ENCODE results near the gene RSRC2. TPM values are rescaled to one million over a fixed set of nuclear protein-coding genes. Genes with fewer than 3 reads are reported as not detected.

RSRC2 gene
- total RNA-seq, 1 experiment from 2014 or later, result 93.1 TPM

DNA sequence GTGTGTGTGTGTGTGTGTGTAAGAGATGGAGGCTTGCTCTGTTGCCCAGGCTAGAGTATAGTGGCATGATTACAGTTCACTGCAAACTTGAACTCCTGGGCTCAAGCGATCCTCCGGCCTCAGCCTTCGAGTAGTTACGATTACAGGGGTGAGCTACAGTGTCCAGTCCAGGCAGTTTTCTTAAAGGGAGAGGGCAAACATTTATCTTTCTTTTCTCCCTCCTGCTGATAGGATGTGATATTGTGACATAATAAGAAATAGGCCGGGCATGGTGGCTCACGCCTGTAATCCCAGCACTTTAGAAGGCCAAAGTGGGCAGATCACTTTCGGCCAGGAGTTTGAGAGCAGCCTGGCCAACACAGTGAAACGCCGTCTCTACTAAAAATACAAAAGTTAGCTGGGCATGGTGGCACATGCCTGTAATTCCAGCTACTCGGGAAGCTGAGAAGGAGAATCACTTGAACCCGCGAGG is 72.5 kb downstream of the RSRC2 start:
- 0 out of 2 replicates have a peak overlapping the region, but pooled peaks have one; percentile 65 for H3K27ac Mint-ChIP-seq
- no peaks in the 10 kb centered on the region for H3K4me1 Mint-ChIP-seq
- ATAC-seq, result no peak
- H3K9me3 Mint-ChIP-seq, result no peaks in the 10 kb centered on the region
- TF ChIP-seq TP53 (CRISPR knock-in tag; IDR thresholded peaks at IDR 0.05) (no peak), IRF2 (CRISPR knock-in tag; IDR thresholded peaks at IDR 0.05; ENCODE audit: borderline replicate concordance, low read depth) (no peak), MYBL2 (CRISPR knock-in tag; IDR thresholded peaks at IDR 0.05) (no peak), HMGA2 (CRISPR knock-in tag; IDR thresholded peaks at IDR 0.05) (no peak), GTF2I (CRISPR knock-in tag; conservative IDR thresholded peaks at IDR 0.05) (no peak), MXD4 (CRISPR knock-in tag; IDR thresholded peaks at IDR 0.05; ENCODE audit: borderline replicate concordance) (no peak), EMX1 (CRISPR knock-in tag; IDR thresholded peaks at IDR 0.05) (no peak), OVOL2 (CRISPR knock-in tag; IDR thresholded peaks at IDR 0.05; ENCODE audit: borderline replicate concordance) (no peak)
- TF ChIP-seq, protein P1, sequence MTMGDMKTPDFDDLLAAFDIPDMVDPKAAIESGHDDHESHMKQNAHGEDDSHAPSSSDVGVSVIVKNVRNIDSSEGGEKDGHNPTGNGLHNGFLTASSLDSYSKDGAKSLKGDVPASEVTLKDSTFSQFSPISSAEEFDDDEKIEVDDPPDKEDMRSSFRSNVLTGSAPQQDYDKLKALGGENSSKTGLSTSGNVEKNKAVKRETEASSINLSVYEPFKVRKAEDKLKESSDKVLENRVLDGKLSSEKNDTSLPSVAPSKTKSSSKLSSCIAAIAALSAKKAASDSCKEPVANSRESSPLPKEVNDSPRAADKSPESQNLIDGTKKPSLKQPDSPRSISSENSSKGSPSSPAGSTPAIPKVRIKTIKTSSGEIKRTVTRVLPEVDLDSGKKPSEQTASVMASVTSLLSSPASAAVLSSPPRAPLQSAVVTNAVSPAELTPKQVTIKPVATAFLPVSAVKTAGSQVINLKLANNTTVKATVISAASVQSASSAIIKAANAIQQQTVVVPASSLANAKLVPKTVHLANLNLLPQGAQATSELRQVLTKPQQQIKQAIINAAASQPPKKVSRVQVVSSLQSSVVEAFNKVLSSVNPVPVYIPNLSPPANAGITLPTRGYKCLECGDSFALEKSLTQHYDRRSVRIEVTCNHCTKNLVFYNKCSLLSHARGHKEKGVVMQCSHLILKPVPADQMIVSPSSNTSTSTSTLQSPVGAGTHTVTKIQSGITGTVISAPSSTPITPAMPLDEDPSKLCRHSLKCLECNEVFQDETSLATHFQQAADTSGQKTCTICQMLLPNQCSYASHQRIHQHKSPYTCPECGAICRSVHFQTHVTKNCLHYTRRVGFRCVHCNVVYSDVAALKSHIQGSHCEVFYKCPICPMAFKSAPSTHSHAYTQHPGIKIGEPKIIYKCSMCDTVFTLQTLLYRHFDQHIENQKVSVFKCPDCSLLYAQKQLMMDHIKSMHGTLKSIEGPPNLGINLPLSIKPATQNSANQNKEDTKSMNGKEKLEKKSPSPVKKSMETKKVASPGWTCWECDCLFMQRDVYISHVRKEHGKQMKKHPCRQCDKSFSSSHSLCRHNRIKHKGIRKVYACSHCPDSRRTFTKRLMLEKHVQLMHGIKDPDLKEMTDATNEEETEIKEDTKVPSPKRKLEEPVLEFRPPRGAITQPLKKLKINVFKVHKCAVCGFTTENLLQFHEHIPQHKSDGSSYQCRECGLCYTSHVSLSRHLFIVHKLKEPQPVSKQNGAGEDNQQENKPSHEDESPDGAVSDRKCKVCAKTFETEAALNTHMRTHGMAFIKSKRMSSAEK (CRISPR knock-in tag; IDR thresholded peaks at IDR 0.05; ENCODE audit: borderline replicate concordance), result no peak
- ChIA-PET CTCF (interaction anchor here (0.5 to 1.1 kb wide), 2 partner anchors 16 to 42 kb away, joined by 3 read pairs; no protein-coding TSS in a partner anchor), POLR2A (no interaction called here)
- no peaks in the 10 kb centered on the region for H3K27me3 Mint-ChIP-seq (ENCODE audit: low read depth)
- H3K4me3 Mint-ChIP-seq, result no peak overlapping the region
- H3K36me3 Mint-ChIP-seq, result no peaks in the 10 kb centered on the region
- no peak for DNase-seq (ENCODE audit: low spot score)

Other genes with a start within 250 kb of the RSRC2 start
- gene CLIP1, start 104.3 kb downstream of the RSRC2 start, total RNA-seq (2021), result 21.3 to 24.9 TPM (median 21.5 TPM) in 3 replicates
- 24.3 to 28.4 TPM (median 25.7 TPM) in 3 replicates for gene ZCCHC8, start 26.0 kb downstream of the RSRC2 start, total RNA-seq (2021)
- 78.3 to 85.1 TPM (median 83.4 TPM) in 3 replicates for gene KNTC1, start 313 bp upstream of the RSRC2 start, total RNA-seq (2021)
- not detected in 3 replicates for gene HCAR2, start 176.4 kb upstream of the RSRC2 start, total RNA-seq (2021)
- gene HCAR3, start 189.9 kb upstream of the RSRC2 start, total RNA-seq (2021), result not detected in 3 replicates
- 0.04 TPM in 1 of 3 replicates, not detected in the others for gene HCAR1, start 203.9 kb upstream of the RSRC2 start, total RNA-seq (2021)
- gene DENR, start 225.9 kb upstream of the RSRC2 start, total RNA-seq (2021), result 66.5 to 81.5 TPM (median 70.8 TPM) in 3 replicates
- 0.33 to 0.78 TPM (median 0.34 TPM) in 3 replicates for gene CCDC62, start 247.6 kb upstream of the RSRC2 start, total RNA-seq (2021)